Stimulated activated CD8-positive, alpha-beta memory T cell treated with anti-CD3 and anti-CD28 coated beads, Interleukin-2, amount 100 ng/mL, for 48 hours (primary cell): ENCODE data around the gene CTSD.

Experiments used
- DNase-seq, 2 donors: peaks; one replicate each; pipeline ENCODE4 v3.0.0-alpha.2; 2020; ENCODE audit warnings: low read depth in 2 of 2

CTSD gene

DNA sequence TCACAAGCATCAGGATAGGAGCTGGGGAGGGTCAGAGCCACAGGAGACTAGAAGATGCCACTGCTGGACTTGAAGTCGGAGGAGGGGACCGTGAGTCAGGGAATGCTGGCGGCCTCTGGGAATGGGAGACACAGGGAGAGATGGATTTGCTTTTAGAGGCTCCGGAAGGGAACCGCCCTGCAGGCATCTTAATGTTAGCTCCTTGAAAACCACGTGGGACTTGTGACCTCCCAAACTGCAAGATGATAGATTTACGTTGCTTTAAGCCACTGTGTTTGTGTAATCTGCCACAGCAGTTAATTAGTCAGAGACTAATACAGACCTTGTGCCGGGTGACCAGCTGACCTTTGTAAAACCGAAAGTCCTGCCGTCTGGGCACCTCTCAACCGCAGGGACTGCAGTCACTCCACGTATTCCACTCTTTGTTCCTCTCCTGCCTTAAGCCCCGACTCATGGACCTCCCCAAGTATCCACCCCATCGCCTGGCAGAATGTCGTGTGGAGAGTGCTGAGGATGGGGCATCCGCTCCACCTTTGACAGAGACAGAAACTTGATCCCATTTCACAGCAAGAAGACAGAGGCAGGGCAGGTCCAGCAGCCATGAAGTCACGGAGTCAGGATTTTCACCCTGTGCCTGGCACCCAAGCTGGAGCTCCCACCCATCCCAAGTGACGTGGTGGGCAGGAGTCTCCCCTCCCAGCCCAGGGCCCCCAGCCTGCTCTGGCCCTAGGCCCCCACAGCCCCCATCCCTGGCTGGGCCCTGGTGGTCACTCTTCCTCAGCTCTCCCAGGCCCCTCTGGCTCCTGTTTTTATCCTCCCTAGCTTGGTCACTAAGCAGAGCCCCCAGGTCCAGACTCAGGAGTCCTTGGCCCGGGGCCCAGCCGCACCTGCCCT, 19.4 kb upstream of the CTSD start:
- DNase-seq = no peak

- DNase-seq = no peak
These were observed 18.4 kb upstream of the CTSD start for GRCh38 chr11:1782031-1782590.

DNA sequence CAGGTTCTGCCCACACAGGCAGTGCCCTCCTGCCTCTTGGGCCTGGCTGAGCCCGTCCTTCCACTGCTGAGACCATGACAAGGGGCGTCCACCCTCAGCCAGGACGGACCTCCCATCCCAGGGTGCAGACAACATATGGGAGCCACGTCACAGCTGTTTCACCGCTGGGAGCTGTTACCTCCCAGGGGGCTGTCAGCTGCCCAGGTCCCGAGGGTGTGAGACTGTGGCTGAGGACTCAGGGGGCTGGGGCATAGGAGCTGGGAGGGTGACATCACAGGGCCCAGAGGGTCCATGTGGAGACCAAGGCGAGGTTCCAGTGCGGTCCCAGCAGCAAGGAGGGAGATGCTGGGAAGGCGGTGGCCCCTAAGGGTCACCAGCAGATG, 17.9 kb upstream of the CTSD start:
- DNase-seq = no peak

DNA sequence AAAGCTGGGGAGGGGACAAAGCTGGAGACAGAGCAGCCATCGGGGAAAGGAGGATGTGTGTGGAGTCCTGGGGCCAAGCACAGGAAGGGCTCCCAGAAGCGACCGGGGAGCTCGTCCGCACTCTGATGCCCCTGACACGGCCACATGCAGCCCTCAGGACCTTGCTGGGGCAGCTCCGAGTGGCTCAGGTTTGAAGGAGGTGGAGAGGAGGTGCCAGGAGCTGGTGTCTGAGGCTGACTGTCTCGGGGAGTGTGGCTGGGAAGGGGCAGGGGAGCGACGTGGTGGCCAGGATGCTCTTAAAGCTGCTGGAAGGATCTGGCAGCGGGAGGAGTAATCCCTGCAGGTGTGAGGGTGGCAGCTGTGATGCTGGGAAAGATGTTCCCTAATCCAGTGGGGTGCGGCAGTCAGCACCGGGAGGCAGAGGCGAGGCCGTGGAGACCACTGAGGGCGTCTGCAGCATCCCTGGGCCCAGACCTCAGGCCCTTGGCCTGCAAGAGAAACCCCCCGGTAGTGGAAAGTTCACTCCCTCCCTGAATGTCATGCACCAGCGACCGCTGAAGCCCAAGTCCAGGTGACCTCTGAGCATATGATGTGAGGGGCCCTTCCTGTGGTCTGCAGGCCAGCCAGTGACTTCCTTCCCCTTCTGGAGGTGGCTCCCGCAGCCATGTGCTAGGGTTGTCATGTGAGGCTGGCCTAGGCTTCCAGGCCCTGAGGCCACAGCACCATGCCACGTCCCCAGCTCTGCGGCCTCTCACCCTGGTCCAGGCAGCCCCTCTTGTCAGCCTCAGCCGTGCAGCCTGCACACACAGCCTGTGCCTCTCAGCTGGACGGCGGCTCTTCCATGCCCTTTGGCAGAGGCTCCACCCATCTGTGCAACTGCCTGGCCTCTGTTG, 17.2 kb upstream of the CTSD start:
- no peak for DNase-seq

- no peak for DNase-seq
These were observed 16.3 kb upstream of the CTSD start for GRCh38 chr11:1779806-1780699.

DNA sequence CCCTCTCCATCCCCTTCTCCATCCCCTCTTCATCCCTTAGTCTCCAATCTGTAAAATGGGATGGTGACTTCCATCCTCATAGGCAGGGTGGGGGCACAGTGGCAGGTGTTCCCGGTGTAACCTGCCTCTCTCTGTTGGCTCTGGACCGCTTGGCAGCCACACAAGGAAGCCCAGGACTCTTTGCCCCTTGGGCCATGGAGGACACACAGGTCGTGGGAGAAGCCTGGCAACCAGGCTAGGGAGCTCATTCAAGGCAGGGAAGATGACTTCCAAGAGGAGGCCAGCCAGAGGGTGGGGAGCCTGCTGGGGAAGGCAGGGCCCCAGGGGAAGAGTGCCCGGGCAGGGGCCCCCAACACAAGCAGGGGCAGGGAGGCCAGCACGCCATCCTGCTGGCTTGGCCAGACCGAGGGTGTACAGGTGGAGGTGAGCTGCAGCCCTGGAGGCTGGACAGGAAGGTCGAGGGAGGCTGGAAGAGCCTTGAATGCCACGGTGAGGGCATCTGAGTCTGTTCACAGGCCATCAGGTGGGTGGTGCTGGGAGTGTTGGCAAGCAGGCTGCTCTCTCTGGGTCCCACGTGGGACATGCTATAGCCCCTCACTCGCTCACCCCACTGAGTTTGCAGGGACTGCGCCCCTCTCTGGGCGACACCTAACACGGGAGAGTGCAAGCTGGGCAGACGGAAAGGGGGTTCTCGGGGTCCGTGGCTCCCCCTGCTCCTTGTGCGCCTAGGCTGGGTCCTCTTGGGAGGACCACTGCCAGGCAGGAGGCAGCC, 15.5 kb upstream of the CTSD start:
- no peak for DNase-seq

- DNase-seq = no peak
These were observed 14.6 kb upstream of the CTSD start for GRCh38 chr11:1778141-1778911.

DNA sequence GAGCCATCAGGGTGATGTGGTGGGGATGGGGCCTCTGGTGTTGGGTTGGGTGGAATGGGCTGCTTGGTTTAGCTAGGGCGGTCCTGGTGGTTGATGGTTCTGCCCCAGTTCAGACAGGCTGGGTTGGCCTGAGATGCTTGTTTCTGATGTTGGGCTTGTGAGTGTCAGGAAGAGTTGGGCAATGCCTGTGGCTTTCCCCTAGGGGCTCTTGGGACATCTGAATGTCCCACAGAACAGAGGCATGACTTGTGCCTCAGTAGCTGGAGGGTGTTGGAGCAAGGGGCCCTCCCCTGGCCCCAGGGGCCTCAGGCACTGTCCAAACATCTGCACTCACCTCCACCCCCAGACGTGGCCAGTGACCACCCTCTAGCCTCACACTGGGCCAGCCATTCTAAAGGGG, 14.0 kb upstream of the CTSD start:
- no peak for DNase-seq

GRCh38 chr11:1776944-1777715, 13.4 kb upstream of the CTSD start:
- no peak for DNase-seq

DNA sequence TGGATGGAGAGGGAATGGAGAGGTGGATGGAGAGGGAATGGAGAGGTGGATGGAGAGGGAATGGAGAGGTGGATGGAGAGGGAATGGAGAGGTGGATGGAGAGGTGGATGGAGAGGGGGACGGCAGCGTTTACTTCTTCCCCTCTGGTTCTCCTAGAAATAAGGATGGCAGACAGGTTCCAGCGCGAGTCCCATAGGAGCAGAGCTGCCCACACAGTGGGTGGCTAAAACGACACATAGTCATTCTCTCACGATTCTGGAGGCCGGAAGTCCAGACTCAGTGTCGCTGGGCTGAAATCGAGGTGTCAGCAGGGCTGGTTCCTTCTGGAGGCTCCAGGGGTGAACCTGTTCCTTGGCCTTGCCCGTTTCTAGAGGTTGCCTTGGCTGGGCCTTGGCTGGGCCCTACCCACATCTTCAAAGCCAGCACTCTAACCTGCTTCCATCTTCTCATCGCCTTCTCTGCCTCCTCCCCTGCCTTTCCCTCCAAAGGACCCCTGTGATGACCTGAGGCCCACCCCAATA, 12.7 kb upstream of the CTSD start:
- no peak for DNase-seq

GRCh38 chr11:1774886-1775285, 11.2 kb upstream of the CTSD start:
- DNase-seq = no peak

DNA sequence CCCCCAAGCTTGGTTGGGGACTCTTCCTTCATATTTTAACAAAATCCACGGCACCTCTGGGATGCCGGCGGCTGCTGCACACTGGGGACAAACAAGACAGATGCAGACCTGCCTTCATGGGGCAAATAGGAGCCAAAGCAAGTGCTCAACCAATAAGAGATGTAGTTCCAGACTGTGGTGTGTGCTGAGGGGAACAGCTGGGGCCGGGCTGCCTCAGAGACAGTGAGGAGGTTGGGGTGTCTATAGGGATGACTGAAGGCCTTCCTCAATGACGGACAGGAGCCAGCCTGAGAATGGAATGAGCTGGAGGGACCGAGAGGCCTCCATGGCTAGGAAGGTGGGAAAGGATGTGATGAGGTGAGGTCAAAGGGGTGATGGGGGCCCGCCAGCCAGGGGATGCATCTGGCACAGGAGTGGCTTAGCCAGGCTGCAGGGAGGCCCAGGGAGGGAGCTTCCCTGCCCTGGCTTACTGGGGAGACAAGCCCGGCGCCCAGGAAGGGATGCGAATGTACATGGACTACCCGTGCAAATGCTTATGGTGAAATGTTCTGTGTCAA, 10.3 kb upstream of the CTSD start:
- no peak for DNase-seq

DNA sequence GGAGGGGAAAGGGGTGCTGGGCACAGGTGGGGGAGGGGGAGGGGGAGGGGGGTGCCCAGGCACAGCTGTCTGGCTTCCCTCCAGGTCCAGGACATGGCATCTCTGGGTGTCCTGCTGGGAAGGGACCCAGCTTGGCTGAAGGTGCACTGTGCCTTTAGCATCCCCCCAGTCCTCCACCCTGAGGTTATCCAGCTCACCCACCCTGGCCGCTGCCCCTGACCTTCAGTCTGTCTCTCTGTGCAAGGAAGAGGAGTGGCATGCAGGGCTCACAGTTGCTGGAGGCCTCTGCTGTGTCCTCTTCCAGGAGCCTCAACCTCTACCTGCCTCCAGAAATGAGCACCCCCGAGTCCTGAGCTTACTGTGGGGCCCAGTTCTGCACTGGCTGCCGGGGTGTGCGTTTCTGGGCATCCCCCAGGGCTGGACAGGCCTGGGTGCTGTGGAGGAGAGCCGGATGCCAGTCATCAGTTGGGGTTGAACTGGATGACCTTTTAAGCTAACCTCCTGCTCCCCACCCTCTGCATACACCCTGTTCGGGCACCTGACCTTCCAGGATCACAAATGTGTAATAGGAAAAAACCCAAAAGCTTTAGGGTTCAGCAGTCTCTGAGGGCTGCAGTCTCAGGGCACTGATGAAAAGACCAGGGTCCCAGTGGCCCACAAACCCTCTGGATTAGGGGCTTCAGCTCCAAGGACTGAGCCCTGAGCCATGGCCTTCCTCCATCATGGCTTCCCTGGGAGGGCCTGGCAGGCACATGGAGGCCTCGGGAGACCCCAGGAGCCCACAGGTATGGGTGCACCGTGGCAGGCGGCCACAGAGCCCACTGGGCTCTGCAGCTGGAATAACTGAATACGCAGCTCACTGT, 9.6 kb upstream of the CTSD start:
- DNase-seq = no peak

DNA sequence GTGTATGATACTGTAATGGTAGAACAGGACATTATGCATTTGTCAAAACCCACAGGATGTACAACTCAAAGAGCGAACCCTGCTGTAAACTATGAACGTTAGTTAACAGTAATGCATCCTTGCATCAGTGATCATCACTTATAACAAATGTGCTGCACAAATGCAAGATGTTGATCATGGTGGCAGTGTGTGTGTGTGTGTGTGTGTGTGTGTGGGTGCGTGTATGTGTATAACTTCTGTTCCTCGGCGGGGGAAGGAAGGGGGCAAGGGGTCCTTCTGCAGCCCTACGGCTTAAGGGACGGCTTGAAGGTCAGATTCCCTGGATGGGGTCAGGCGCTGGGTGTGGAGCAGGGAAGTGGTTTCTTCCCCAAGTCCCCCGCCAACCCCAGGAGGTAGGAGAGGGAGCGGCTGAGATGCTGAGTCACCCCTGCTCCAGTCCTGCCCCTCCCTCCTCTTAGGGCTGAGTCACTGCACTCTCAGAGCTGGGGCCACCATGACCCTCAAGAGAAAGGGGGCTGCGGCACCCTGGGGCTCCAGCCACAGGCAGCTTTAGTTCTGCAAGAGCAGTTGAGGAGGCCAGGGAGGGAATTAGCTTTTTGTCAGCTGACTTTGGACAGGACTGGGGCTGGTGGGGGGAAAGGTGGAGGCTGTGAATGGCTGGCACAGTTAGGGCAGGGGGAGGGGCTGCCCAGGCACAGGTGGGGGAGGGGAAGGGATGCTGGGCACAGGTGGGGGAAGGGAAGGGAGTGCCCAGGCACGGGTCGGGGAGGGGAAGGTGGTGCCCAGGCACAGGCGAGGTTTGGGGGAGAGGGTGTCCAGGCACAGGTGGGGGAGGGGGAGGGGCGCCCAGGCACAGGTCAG, 8.8 kb upstream of the CTSD start:
- peak in 1 of 2 donors; percentile 43 for DNase-seq

GRCh38 chr11:1771700-1772099, 8.0 kb upstream of the CTSD start:
- no peak for DNase-seq

GRCh38 chr11:1771273-1771672, 7.5 kb upstream of the CTSD start:
- no peak for DNase-seq

GRCh38 chr11:1770528-1770927, 6.8 kb upstream of the CTSD start:
- DNase-seq = no peak
